WTC11 (cell line): ENCODE data around the gene CSTA. TPM values are rescaled to one million over a fixed set of nuclear protein-coding genes. Genes with fewer than 3 reads are reported as not detected.

Experiments
- ATAC-seq: fragments of 200-7000 bp; cut with Tn5 transposase; 2 replicates; pipeline ENCODE4 v1.10.0; 2021; ENCODE audit warnings: mild to moderate bottlenecking, moderate library complexity
- CTCF ChIA-PET: fragments of 300-600 bp; sonication (Branson Sonifier 250); formaldehyde crosslinking; loops from one replicate; lab custom pipeline; 2021; ENCODE audit warnings: antibody characterized with exemption; lab: Charles Lee
- POLR2A ChIA-PET: fragments of 350-600 bp; sonication (Branson Sonifier 250); formaldehyde crosslinking; loops from one replicate; lab custom pipeline; 2021; ENCODE audit warnings: antibody characterized with exemption; lab: Charles Lee
- DNase-seq: peaks from one replicate; pipeline ENCODE4 v3.0.0; 2021; ENCODE audit warnings: low spot score
- H3K27ac Mint-ChIP-seq: 2 replicates; pipeline ENCODE4 v1.8.0; 2021; ENCODE audit warnings: mixed read lengths
- H3K27me3 Mint-ChIP-seq: 2 replicates; pipeline ENCODE4 v1.8.0; 2021; ENCODE audit warnings: low read depth, mild to moderate bottlenecking, moderate library complexity, mixed read lengths
- H3K36me3 Mint-ChIP-seq: 2 replicates; pipeline ENCODE4 v1.8.0; 2021; ENCODE audit warnings: mixed read lengths
- H3K4me1 Mint-ChIP-seq: 2 replicates; pipeline ENCODE4 v1.8.0; 2022; ENCODE audit warnings: mixed read lengths
- H3K4me3 Mint-ChIP-seq: 2 replicates; pipeline ENCODE4 v1.8.0; 2021; ENCODE audit warnings: mild to moderate bottlenecking, moderate library complexity, mixed read lengths
- H3K9me3 Mint-ChIP-seq: 2 replicates; pipeline ENCODE4 v1.8.0; 2021; ENCODE audit warnings: mixed read lengths
- ATF1 ChIP-seq: sonication (generic); formaldehyde crosslinking; IDR thresholded peaks from 2 replicates; pipeline ENCODE4 v1.8.1; 2023; ENCODE audit warnings: mild to moderate bottlenecking, moderate library complexity, missing genetic modification reagents
- CBFB ChIP-seq: sonication (generic); formaldehyde crosslinking; IDR thresholded peaks from 2 replicates; pipeline ENCODE4 v1.8.1; 2022; ENCODE audit warnings: mild to moderate bottlenecking, low read depth, missing genetic modification reagents
- CREM ChIP-seq: sonication (generic); formaldehyde crosslinking; IDR thresholded peaks from 2 replicates; pipeline ENCODE4 v1.8.1; 2022; ENCODE audit warnings: mild to moderate bottlenecking, missing genetic modification reagents, moderate library complexity
- ESRRA ChIP-seq: sonication (generic); formaldehyde crosslinking; IDR thresholded peaks from 2 replicates; pipeline ENCODE4 v1.8.1; 2022; ENCODE audit warnings: mild to moderate bottlenecking, missing genetic modification reagents, borderline replicate concordance
- FOXK1 ChIP-seq: sonication (generic); formaldehyde crosslinking; IDR thresholded peaks from 2 replicates; pipeline ENCODE4 v1.8.0; 2022; ENCODE audit warnings: mild to moderate bottlenecking, moderate library complexity, missing genetic modification reagents
- GABPB1 ChIP-seq: sonication (generic); formaldehyde crosslinking; IDR thresholded peaks from 2 replicates; pipeline ENCODE4 v1.8.1; 2023; ENCODE audit warnings: mild to moderate bottlenecking, missing genetic modification reagents
- GRHL2 ChIP-seq: fragments of 250-450 bp; sonication (Bioruptor Pico); IDR thresholded peaks from 2 replicates; pipeline ENCODE4 v1.8.0; 2022; ENCODE audit warnings: mild to moderate bottlenecking, moderate library complexity; ENCODE audit not compliant: insufficient replicate concordance, severe bottlenecking
- GTF2I ChIP-seq: fragments of 250-450 bp; sonication (Bioruptor Pico); conservative IDR thresholded peaks from 2 replicates; pipeline ENCODE4 v1.4.0; 2021; ENCODE audit warnings: mild to moderate bottlenecking
- JUN ChIP-seq: sonication (generic); formaldehyde crosslinking; IDR thresholded peaks from 2 replicates; pipeline ENCODE4 v1.8.0; 2023; ENCODE audit warnings: mild to moderate bottlenecking, missing genetic modification reagents
- MXD4 ChIP-seq: fragments of 250-450 bp; sonication (Bioruptor Pico); IDR thresholded peaks from 2 replicates; pipeline ENCODE4 v1.8.0; 2021; ENCODE audit warnings: mild to moderate bottlenecking, moderate library complexity, borderline replicate concordance
- MYBL2 ChIP-seq: sonication (generic); formaldehyde crosslinking; IDR thresholded peaks from 2 replicates; pipeline ENCODE4 v1.8.1; 2023; ENCODE audit warnings: mild to moderate bottlenecking, moderate library complexity, missing genetic modification reagents
- NFE2L1 ChIP-seq: sonication (generic); formaldehyde crosslinking; IDR thresholded peaks from 2 replicates; pipeline ENCODE4 v1.8.1; 2023; ENCODE audit warnings: missing genetic modification reagents
- NFYB ChIP-seq: sonication (generic); formaldehyde crosslinking; conservative IDR thresholded peaks from 2 replicates; pipeline ENCODE4 v1.8.0; 2022; ENCODE audit warnings: low read depth, missing genetic modification reagents
- NR2C2 ChIP-seq: sonication (generic); formaldehyde crosslinking; IDR thresholded peaks from 2 replicates; pipeline ENCODE4 v1.8.0; 2022; ENCODE audit warnings: mild to moderate bottlenecking, missing genetic modification reagents
- PRRX2 ChIP-seq: fragments of 250-450 bp; sonication (Bioruptor Pico); IDR thresholded peaks from 2 replicates; pipeline ENCODE4 v1.8.0; 2021; ENCODE audit warnings: mild to moderate bottlenecking
- RELA ChIP-seq: sonication (generic); formaldehyde crosslinking; IDR thresholded peaks from 2 replicates; pipeline ENCODE4 v1.8.1; 2022; ENCODE audit warnings: missing genetic modification reagents, mild to moderate bottlenecking, borderline replicate concordance
- RORB ChIP-seq: fragments of 250-450 bp; sonication (Bioruptor Pico); IDR thresholded peaks from 2 replicates; pipeline ENCODE4 v1.9.0; 2021; ENCODE audit warnings: mild to moderate bottlenecking
- TEAD4 ChIP-seq: sonication (generic); formaldehyde crosslinking; IDR thresholded peaks from 2 replicates; pipeline ENCODE4 v1.8.0; 2022; ENCODE audit warnings: mild to moderate bottlenecking, missing genetic modification reagents
- ZNF219 ChIP-seq: sonication (generic); formaldehyde crosslinking; IDR thresholded peaks from 2 replicates; pipeline ENCODE4 v1.8.0; 2023; ENCODE audit warnings: missing genetic modification reagents, mild to moderate bottlenecking, borderline replicate concordance
- ZNF263 ChIP-seq: sonication (generic); formaldehyde crosslinking; IDR thresholded peaks from 2 replicates; pipeline ENCODE4 v1.8.1; 2022; ENCODE audit warnings: low read depth, mild to moderate bottlenecking, moderate library complexity, missing genetic modification reagents
- ZNF317 ChIP-seq: sonication (generic); formaldehyde crosslinking; IDR thresholded peaks from 2 replicates; pipeline ENCODE4 v1.8.1; 2023; ENCODE audit warnings: low read depth, mild to moderate bottlenecking, moderate library complexity, missing genetic modification reagents, borderline replicate concordance
- ZNF396 ChIP-seq: fragments of 250-450 bp; sonication (Bioruptor Pico); IDR thresholded peaks from 2 replicates; pipeline ENCODE4 v1.8.0; 2021; ENCODE audit warnings: mild to moderate bottlenecking, moderate library complexity, borderline replicate concordance
- total RNA-seq: library from RNA; stranded (reverse); gene quantifications from 3 replicates; pipeline ENCODE4 v1.2.3, GENCODE V29; 2021
- TF ChIP-seq, protein P1 (sequence below): sonication (generic); formaldehyde crosslinking; IDR thresholded peaks from 2 replicates; pipeline ENCODE4 v1.8.1; 2023; ENCODE audit warnings: mild to moderate bottlenecking, moderate library complexity, missing genetic modification reagents
- TF ChIP-seq, protein P2 (sequence below): sonication (generic); formaldehyde crosslinking; IDR thresholded peaks from 2 replicates; pipeline ENCODE4 v1.8.0; 2022; ENCODE audit warnings: mild to moderate bottlenecking, missing genetic modification reagents
- TF ChIP-seq, protein P3 (sequence below): sonication (generic); formaldehyde crosslinking; IDR thresholded peaks from 2 replicates; pipeline ENCODE4 v1.8.1; 2022; ENCODE audit warnings: low read depth, missing genetic modification reagents, borderline replicate concordance
- TF ChIP-seq, protein P4 (sequence below): fragments of 200-600 bp; IDR thresholded peaks from 2 replicates; pipeline ENCODE4 v1.8.0; 2022; ENCODE audit warnings: antibody characterized with exemption
- TF ChIP-seq, protein P5 (sequence below): sonication (generic); formaldehyde crosslinking; IDR thresholded peaks from 2 replicates; pipeline ENCODE4 v1.8.1; 2022; ENCODE audit warnings: low read depth, mild to moderate bottlenecking, moderate library complexity, missing genetic modification reagents, borderline replicate concordance
- TF ChIP-seq, protein P6 (sequence below): fragments of 250-450 bp; sonication (Bioruptor Pico); IDR thresholded peaks from 2 replicates; pipeline ENCODE4 v1.8.0; 2021; ENCODE audit warnings: mild to moderate bottlenecking

The CSTA gene
- total RNA-seq, 1 experiment from 2014 or later: not detected

DNA sequence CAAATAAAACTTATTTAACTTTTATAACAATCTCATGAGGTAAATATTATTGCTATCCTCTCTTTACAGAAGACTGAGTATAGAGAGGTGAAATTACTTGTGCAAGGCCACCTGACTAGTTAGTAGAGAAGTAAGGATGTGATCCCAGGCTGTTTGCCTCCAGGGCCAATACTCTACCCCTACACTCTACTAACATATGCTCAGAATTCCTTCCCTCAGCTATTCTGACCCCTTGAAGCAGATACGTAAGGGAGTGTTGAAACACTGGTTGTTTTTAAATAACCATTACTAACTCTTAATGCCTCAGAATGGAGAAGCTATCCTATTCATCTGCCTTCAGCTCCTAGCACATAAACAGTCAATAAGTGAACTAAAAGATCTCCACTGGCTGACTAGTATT lies 24.1 kb downstream of the CSTA start:
- Mint-ChIP-seq H3K4me1 (no peaks in the 10 kb centered on the region), H3K27ac (no peak overlapping the region), H3K4me3 (no peak overlapping the region), H3K9me3 (peaks cover 16% of the 10 kb centered on the region), H3K27me3 (peaks cover 2% of the 10 kb centered on the region), H3K36me3 (no peaks in the 10 kb centered on the region)
- ATAC-seq (no peak), DNase-seq (no peak)
- TF ChIP-seq GRHL2 (CRISPR knock-in tag): no peak
- TF ChIP-seq NFE2L1 (CRISPR knock-in tag): no peak
- no peak for TF ChIP-seq CBFB (CRISPR knock-in tag)
- no peak for TF ChIP-seq MYBL2 (CRISPR knock-in tag)
- TF ChIP-seq TEAD4: no peak
- TF ChIP-seq, protein P1, sequence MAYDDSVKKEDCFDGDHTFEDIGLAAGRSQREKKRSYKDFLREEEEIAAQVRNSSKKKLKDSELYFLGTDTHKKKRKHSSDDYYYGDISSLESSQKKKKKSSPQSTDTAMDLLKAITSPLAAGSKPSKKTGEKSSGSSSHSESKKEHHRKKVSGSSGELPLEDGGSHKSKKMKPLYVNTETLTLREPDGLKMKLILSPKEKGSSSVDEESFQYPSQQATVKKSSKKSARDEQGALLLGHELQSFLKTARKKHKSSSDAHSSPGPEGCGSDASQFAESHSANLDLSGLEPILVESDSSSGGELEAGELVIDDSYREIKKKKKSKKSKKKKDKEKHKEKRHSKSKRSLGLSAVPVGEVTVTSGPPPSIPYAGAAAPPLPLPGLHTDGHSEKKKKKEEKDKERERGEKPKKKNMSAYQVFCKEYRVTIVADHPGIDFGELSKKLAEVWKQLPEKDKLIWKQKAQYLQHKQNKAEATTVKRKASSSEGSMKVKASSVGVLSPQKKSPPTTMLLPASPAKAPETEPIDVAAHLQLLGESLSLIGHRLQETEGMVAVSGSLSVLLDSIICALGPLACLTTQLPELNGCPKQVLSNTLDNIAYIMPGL: no peak
- no peak for TF ChIP-seq CREM (CRISPR knock-in tag)
- TF ChIP-seq GABPB1 (CRISPR knock-in tag): no peak
- no peak for TF ChIP-seq RORB
- no peak for TF ChIP-seq MXD4 (CRISPR knock-in tag)
- TF ChIP-seq ESRRA: no peak
- no peak for TF ChIP-seq ZNF263 (CRISPR knock-in tag)
- TF ChIP-seq NFYB: no peak
- TF ChIP-seq PRRX2 (CRISPR knock-in tag): no peak
- ChIA-PET CTCF (no interaction called here), POLR2A (interaction anchor here (0.7 kb wide), 1 partner anchor 219 kb away, joined by 6 read pairs; no protein-coding TSS in a partner anchor)

DNA sequence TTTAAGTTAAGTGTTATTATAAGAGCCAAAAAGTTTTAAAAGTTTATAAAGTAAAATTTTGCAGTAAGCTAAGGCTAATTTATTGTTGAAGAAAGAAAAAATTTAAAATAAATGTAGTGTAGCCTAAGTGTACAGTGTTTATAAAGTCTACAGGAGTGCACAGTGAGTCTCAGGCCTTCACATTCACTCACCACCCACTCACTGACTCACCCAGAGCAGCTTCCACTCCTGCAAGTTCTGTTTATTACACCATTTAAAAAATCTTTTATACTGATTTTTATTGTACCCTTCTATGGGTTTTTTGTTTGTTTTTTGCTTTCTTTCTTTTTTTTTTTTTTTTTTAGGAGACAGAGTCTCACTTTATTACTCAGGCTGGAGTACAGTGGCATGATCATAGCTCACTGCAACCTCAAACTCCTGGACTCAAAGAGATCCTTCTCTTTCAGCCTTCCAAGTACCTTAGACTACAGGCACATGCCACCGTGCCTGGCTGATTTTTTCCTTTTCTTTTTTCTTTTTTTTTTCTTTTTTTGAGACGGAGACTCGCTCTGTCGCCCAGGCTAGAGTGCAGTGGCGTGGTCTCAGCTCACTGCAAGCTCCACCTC lies 25.9 kb downstream of the CSTA start:
- TF ChIP-seq, protein P2, sequence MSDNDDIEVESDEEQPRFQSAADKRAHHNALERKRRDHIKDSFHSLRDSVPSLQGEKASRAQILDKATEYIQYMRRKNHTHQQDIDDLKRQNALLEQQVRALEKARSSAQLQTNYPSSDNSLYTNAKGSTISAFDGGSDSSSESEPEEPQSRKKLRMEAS (CRISPR knock-in tag): no peak
- TF ChIP-seq, protein P3, sequence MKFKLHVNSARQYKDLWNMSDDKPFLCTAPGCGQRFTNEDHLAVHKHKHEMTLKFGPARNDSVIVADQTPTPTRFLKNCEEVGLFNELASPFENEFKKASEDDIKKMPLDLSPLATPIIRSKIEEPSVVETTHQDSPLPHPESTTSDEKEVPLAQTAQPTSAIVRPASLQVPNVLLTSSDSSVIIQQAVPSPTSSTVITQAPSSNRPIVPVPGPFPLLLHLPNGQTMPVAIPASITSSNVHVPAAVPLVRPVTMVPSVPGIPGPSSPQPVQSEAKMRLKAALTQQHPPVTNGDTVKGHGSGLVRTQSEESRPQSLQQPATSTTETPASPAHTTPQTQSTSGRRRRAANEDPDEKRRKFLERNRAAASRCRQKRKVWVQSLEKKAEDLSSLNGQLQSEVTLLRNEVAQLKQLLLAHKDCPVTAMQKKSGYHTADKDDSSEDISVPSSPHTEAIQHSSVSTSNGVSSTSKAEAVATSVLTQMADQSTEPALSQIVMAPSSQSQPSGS (CRISPR knock-in tag): no peak
- TF ChIP-seq FOXK1 (no peak), ATF1 (CRISPR knock-in tag) (no peak), RORB (no peak), ZNF317 (CRISPR knock-in tag) (no peak), GRHL2 (CRISPR knock-in tag) (no peak), ZNF219 (CRISPR knock-in tag) (no peak), GTF2I (no peak), ZNF396 (CRISPR knock-in tag) (no peak), NR2C2 (no peak), JUN (CRISPR knock-in tag) (no peak), RELA (CRISPR knock-in tag) (no peak)
- TF ChIP-seq, protein P4, sequence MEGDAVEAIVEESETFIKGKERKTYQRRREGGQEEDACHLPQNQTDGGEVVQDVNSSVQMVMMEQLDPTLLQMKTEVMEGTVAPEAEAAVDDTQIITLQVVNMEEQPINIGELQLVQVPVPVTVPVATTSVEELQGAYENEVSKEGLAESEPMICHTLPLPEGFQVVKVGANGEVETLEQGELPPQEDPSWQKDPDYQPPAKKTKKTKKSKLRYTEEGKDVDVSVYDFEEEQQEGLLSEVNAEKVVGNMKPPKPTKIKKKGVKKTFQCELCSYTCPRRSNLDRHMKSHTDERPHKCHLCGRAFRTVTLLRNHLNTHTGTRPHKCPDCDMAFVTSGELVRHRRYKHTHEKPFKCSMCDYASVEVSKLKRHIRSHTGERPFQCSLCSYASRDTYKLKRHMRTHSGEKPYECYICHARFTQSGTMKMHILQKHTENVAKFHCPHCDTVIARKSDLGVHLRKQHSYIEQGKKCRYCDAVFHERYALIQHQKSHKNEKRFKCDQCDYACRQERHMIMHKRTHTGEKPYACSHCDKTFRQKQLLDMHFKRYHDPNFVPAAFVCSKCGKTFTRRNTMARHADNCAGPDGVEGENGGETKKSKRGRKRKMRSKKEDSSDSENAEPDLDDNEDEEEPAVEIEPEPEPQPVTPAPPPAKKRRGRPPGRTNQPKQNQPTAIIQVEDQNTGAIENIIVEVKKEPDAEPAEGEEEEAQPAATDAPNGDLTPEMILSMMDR: no peak
- TF ChIP-seq, protein P5, sequence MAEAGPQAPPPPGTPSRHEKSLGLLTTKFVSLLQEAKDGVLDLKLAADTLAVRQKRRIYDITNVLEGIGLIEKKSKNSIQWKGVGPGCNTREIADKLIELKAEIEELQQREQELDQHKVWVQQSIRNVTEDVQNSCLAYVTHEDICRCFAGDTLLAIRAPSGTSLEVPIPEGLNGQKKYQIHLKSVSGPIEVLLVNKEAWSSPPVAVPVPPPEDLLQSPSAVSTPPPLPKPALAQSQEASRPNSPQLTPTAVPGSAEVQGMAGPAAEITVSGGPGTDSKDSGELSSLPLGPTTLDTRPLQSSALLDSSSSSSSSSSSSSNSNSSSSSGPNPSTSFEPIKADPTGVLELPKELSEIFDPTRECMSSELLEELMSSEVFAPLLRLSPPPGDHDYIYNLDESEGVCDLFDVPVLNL (CRISPR knock-in tag): no peak
- TF ChIP-seq, protein P6, sequence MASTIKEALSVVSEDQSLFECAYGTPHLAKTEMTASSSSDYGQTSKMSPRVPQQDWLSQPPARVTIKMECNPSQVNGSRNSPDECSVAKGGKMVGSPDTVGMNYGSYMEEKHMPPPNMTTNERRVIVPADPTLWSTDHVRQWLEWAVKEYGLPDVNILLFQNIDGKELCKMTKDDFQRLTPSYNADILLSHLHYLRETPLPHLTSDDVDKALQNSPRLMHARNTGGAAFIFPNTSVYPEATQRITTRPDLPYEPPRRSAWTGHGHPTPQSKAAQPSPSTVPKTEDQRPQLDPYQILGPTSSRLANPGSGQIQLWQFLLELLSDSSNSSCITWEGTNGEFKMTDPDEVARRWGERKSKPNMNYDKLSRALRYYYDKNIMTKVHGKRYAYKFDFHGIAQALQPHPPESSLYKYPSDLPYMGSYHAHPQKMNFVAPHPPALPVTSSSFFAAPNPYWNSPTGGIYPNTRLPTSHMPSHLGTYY (CRISPR knock-in tag): no peak
- TF ChIP-seq, all 79 proteins: peak for 0
- H3K4me1 Mint-ChIP-seq: no peaks in the 10 kb centered on the region
- peaks cover 2% of the 10 kb centered on the region; the same call in 1 of the 2 replicates for H3K27me3 Mint-ChIP-seq
- no peak overlapping the region for H3K27ac Mint-ChIP-seq
- no peak overlapping the region for H3K4me3 Mint-ChIP-seq
- CTCF ChIA-PET: interaction anchor here (0.6 to 0.9 kb wide), 2 partner anchors 249 to 363 kb away, joined by 3 read pairs; no protein-coding TSS in a partner anchor
- H3K9me3 Mint-ChIP-seq: peaks cover 10% of the 10 kb centered on the region
- H3K36me3 Mint-ChIP-seq: no peaks in the 10 kb centered on the region
- no peak for DNase-seq
- no peak for ATAC-seq
- POLR2A ChIA-PET: interaction anchor here (0.6 kb wide), 1 partner anchor 23 kb away, joined by 3 read pairs; no protein-coding TSS in a partner anchor
